ENCODE measurements around the gene ZC3H12D.
"Not testable (repeated sequence)": the region's sequence is repeated elsewhere in the genome, so short reads cannot be mapped to it uniquely, and the experiment has no call there.

The ZC3H12D gene

GRCh38 chr6:149483334-149483725 lies 1.5 kb downstream of the ZC3H12D start:
- no peak for DNase-seq

GRCh38 chr6:149482545-149483333 lies 2.1 kb downstream of the ZC3H12D start:
- DNase-seq: no peak

- peak; percentile 46 for DNase-seq
These were observed 4.1 kb downstream of the ZC3H12D start for GRCh38 chr6:149480502-149481280.

GRCh38 chr6:149478631-149479314 lies 6.0 kb downstream of the ZC3H12D start:
- DNase-seq: no peak

GRCh38 chr6:149477544-149477943 lies 7.3 kb downstream of the ZC3H12D start:
- DNase-seq: no peak

- DNase-seq: no peak
These were observed 7.9 kb downstream of the ZC3H12D start for GRCh38 chr6:149476789-149477455.

- no peak for DNase-seq
These were observed 10.5 kb downstream of the ZC3H12D start for GRCh38 chr6:149474108-149474935.

GRCh38 chr6:149473080-149474052 lies 11.4 kb downstream of the ZC3H12D start:
- no peak for DNase-seq

GRCh38 chr6:149472241-149472640 lies 12.6 kb downstream of the ZC3H12D start:
- no peak for DNase-seq

GRCh38 chr6:149471801-149472200 lies 13.0 kb downstream of the ZC3H12D start:
- DNase-seq: no peak

GRCh38 chr6:149470948-149471347 lies 13.9 kb downstream of the ZC3H12D start:
- no peak for DNase-seq

- DNase-seq: no peak
These were observed 16.6 kb downstream of the ZC3H12D start for GRCh38 chr6:149468179-149468578.

- DNase-seq: no peak
These were observed 17.5 kb downstream of the ZC3H12D start for GRCh38 chr6:149467265-149467664.

- no peak for DNase-seq
These were observed 20.4 kb downstream of the ZC3H12D start for GRCh38 chr6:149464411-149464810.

GRCh38 chr6:149463781-149464180 lies 21.0 kb downstream of the ZC3H12D start:
- no peak for DNase-seq

- DNase-seq: not testable (repeated sequence)
These were observed 22.1 kb downstream of the ZC3H12D start for GRCh38 chr6:149462712-149463111.

- no peak for DNase-seq
These were observed 23.1 kb downstream of the ZC3H12D start for GRCh38 chr6:149461670-149462069.

GRCh38 chr6:149460249-149460648 lies 24.6 kb downstream of the ZC3H12D start:
- not testable (repeated sequence) for DNase-seq

- no peak for DNase-seq
These were observed 25.1 kb downstream of the ZC3H12D start for GRCh38 chr6:149459761-149460160.

- no peak for DNase-seq
These were observed 26.0 kb downstream of the ZC3H12D start for GRCh38 chr6:149458806-149459205.

- no peak for DNase-seq
These were observed 26.6 kb downstream of the ZC3H12D start for GRCh38 chr6:149458196-149458595.
